GM18867 (cell line): Measurements from ENCODE around the gene NUAK2.

ENCODE experiments used
- ATAC-seq: cut with Tn5 transposase; IDR thresholded peaks from one replicate; pipeline ENCODE4 v1.9.1; 2021; ENCODE audit warnings: mild to moderate bottlenecking, moderate library complexity; ENCODE audit not compliant: unreplicated experiment

NUAK2 gene

GRCh38 chr1:205259324-205259832 lies 62.2 kb downstream of the NUAK2 start:
- ATAC-seq, result no peak

DNA sequence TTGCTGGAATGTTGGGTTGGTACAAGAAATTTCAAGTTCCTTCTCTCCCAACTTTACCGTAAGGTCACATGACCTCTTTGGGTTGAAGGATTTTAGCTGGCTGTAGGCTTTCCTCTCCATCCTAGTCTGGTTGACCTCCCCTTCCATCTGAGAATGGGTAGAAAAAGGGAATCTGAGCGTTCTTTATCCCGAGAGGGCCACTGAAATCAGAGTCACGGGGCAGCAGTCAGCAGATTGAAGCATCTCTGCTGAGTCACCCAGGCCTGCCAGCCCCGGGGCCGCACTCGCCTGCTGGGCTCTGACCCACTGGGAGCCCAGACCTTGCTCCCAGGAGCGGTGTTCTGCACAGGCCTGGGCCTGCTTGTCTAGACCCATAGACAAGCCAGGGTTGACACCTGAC lies 62.8 kb downstream of the NUAK2 start:
- no peak for ATAC-seq

DNA sequence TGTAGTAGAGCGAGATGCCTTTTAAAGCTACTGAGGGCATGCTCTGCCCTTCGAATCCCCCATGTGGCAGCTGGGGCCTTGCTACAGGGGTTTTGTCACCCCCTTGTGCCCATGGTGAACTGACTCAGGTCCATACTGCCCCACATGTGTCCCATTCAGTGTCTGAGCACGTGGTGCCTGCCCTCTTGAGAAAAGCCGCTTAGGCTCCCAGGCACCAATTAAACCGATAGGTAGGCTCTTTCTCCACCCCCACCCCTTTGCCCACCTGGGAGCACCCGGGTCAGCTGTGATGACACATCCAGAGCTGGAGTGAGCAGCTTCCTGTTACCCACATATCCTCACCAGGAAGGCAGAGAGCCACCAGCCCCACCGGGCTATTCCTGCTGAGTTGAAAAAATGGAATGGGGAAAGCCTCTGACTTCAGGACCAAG lies 63.3 kb downstream of the NUAK2 start:
- no peak for ATAC-seq

- no peak for ATAC-seq
Measured at GRCh38 chr1:205257735-205258134, 63.8 kb downstream of the NUAK2 start.

DNA sequence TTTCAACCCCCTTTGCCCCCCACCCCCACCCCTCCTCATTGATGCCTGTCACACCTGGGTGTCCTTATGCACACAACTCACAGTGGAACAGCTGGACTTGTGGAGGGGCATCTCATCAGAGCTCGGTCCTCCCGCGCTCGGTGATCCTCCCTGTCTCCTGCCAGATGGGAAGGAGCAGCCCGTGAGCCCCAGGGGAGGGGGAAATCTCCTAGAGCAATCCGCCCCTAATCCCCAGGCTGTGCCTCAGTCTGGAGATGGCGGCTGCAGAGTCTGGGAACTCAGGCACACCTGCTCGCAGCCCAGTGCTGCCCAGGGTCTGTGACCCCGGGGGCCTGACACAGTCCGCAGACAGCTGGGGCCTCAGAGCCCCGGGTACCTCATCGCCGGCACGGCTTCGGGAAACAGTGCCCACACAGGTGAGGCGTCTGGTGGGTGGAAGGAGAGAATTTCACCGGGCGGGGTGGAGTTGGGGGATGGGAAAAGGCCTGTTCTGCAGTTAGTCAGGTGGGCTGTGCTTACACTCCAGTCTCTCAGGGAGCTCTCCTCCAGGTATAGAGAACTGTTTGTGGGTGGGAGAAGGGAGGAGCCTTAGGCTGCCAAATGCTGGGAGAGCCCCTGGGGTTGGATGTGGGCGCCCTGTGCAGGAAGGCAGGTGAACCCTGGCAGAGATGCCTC lies 64.5 kb downstream of the NUAK2 start:
- no peak for ATAC-seq

DNA sequence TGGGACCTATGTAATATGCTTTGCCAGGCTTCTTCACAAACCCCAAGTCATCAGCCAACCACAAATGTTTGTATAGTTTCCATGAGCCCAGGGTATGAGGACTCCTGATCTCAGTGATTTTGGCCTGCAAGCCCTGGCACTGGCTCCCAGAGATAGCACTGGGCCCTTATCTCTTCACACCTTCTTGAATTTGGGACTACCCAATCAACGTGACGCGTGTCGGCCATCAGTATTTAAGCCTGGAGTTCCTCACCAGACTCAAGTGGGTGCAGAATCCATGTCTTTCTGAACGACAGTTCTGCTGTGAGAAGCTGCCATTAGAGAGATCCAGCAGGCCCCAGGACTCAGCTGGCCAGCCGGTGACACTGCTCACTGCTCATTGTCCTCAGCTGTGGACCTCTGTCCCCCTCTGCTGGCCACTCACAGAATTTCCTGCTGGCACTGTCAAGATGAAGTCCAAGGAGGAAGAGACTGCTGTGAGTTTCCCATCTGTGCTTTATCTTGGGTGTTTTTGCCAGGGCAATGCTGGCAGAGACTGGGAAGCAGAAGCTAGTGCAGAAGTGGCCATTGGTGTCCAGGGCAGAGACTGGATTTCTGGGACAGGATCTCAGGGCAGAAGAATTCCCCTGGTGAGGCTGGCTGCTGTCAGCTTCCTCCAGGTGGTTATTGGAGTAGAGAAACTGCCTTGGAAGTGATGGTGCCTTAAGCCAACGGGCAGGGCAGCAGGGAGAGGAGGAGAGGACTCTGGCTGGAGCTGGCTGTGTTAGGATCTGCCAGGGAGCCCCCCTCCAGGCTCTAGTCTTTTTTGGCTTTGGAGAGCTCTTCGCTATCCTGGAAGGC lies 65.4 kb downstream of the NUAK2 start:
- ATAC-seq, result peak; percentile 68
